Measurements from ENCODE around the gene ENTPD1. TPM values are rescaled to one million over a fixed set of nuclear protein-coding genes. Genes with fewer than 3 reads are reported as not detected.
A peak's percentile ranks its signal among the peaks of the same experiment; 100 is the strongest.
"Not testable (repeated sequence)": the region's sequence is repeated elsewhere in the genome, so short reads cannot be mapped to it uniquely, and the experiment has no call there.

ENTPD1 gene
- total RNA-seq, 1 donor from 2014 or later, result 33.5 TPM

- no peak for DNase-seq
Measured at GRCh38 chr10:95759233-95759826, 3.4 kb downstream of the ENTPD1 start.

DNA sequence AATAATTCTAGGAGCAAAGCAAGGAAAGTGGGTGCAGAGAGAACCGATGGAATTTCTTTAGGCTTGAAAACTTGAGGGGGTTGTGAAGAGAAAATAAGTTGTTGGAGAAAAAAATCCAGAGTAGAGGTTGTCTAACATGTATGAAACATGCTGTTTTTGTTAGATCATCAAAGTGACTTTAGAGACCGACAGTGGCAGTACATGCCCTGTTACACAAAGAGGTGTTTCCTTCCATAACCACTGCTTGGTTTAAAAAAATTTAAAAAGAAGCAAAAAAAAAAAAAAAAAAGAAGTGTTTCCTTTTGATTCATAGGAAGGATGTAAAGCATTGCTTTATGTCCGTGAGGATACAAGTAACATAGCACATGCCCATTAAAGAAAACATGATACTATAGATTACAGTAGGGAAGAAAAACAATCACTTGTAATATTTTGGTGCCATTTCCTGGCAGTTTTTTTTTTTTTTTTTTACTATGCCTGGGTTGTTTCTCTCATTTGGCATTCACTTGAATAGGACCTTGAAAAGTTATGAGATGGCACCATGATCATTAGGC is 6.1 kb downstream of the ENTPD1 start:
- no peak for DNase-seq

DNA sequence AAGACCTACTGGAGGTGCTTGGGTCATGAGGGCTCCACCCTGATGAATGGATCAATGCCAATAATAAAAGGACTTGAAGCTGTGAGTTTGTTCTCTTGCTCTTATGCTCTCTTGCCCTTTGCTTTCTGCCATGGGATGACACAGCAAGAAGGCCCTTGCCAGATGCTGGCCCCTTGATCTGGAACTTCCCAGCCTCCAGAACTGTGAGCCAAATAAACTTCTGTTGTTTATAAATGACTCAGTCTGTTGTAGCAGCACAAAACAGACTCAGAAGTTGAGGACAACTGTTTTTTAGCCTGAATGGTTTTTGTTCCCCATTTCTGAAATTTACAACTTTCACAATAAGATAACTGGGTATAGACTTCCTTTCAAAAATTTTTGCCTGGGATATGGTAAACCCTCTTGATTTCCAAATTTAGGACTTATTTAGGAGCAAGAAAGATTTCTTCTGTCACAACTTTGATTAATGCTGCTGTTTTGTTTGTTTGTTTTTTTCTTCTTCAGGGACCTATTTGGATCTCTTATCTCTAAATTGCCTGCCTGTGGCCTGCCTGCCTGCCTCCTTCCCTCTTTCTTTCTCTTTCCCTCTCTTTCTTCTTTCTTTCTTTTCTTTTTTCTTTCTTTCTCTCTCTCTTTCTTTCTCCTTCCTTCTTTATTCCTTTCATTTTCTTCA is 12.1 kb downstream of the ENTPD1 start:
- peak; percentile 6 for DNase-seq

GRCh38 chr10:95770084-95770720 is 14.2 kb downstream of the ENTPD1 start:
- no peak for DNase-seq

GRCh38 chr10:95773454-95773853 is 17.5 kb downstream of the ENTPD1 start:
- not testable (repeated sequence) for DNase-seq

- not testable (repeated sequence) for DNase-seq
Measured at GRCh38 chr10:95777638-95778037, 21.7 kb downstream of the ENTPD1 start.

DNA sequence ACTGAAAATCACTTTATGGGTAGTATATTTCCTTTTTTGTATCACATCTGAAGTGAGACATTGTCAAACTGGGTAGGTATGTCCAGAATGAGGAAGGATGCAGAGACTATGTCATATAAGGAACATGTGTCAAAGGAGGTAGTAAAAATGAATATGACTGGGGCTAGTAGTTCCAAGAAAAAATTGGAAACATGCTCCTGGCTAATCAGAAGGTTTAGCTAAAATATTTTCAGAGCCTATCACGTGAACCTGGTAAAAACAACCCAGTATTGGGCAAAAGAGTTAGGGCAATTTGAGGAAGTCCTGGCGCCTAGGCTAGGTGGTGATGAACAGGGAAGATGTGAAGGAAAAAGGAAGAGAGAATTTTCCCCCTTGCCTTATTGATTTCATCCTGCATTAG is 26.4 kb downstream of the ENTPD1 start:
- no peak for DNase-seq

- no peak for DNase-seq
Measured at GRCh38 chr10:95783741-95784140, 27.8 kb downstream of the ENTPD1 start.

DNA sequence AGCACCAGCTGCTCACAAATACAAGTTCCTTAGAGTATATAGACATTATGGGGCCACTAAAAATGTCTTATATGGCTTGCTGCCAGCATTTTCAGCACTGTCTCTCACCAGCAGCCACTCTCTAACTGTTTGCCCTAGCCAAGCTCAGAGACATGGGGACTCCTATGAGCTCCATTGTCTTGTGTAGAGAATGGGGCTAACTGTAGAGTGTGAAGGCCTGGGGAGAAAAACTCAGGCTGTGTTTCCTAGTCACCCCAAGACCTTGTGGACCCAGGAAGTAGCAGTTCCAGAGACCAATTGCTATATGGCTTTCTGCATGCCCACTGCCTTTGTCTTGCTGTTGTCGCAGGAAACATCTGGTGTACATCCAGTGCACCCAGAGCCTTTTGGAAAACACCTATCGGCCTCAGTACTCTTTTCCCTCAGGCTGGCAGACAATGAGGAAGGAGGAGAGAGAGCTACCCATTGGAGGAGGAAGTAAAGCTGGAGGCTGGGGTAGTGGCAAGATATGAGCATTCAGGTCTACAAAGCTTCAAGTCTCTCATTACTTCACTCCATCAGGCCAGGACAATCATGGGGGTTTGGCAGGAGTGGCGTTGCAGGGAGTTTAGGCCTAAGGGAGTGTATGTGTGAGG is 28.4 kb downstream of the ENTPD1 start:
- no peak for DNase-seq

GRCh38 chr10:95785317-95785716 is 29.4 kb downstream of the ENTPD1 start:
- no peak for DNase-seq

DNA sequence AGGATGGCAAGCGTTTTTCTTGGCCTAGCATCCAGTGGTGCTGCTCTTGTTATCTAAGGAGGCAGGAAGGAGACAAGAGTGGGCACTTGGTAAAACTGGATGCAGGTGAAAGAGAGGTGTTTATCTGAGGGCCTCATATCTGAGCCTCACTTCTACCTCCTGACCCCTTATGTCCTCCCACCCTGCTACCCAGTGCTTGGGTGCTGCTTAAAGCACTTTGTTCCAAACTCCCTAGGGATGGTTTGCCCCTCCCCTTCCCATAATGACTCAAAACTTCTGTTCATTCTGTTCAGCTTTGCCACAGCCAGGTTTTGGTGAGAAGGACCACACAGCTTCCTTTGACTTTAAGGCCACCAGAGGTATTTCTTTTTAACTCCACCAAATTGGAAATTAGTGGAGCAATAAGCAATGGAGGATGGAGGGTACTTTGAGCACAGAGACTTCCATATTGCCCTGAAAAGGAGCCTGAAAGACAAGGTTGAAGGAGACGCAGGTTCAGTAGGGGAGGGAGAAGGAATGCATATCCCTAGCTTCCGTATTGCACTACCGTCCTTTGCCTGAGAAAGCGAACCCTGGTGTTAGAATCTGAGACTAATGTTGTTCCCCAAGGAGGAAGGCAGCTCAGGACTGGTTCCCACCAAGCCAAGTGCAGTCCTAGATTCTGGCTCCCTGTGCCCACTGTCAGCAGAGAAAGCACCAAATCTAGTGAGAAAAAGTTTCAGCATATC is 30.1 kb downstream of the ENTPD1 start:
- DNase-seq, result no peak

DNA sequence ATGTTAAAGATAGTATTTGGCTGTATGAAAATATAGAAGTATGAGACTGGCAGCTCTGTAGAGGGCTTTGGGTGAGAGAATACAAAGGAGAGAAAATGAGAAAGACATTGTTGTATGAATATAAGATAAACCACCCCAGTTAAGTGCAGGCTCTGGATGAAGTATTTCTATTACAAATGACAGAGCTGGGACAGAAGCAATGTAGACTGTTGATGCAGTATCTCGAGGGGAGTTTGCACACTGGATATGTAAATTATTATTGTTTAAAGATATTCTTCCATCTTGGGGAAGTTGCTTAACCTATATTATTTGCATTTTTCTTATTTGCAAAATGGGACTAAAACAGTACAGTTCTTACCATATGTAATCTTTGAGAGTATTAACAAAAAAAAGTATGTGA is 31.5 kb downstream of the ENTPD1 start:
- no peak for DNase-seq

DNA sequence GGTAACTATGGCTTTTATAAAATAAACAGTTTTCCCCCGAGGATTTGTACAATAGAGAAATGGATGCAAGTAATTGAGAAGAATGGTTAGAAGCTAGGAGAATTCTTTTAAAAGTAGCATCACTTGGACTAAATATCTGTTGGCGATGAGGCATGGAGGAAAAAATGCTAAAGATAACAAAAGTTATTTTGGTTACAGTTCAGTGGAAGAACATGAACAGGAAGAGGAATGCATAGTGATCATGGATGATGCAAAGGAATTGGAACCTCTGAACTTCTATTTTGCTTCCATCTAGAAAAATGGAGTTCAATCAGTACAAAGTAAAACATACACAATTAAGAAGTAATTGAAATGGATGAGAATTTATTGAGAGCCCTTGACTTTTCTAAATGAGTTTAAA is 32.9 kb downstream of the ENTPD1 start:
- DNase-seq, result no peak

- DNase-seq, result no peak
Measured at GRCh38 chr10:95789902-95790301, 33.9 kb downstream of the ENTPD1 start.

DNA sequence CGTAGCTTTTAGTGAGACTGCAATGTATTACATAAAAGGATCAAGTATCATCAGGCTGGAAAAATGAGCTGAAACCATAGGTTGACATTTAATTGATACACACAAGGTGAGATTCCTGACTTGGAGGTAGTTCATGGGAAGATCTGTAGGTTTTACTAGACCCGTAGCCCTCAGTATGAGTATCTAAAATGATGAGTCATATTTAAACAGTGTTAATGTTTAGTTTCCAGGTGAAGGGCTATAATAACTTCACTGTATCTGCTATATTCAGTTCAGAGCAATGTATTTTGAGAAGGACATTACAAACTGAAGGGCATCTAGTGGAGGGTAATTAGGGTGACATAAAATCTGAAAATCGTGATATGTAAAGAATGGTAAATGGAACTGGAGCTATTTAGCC is 35.0 kb downstream of the ENTPD1 start:
- no peak for DNase-seq

GRCh38 chr10:95791425-95791979 is 35.5 kb downstream of the ENTPD1 start:
- no peak for DNase-seq

GRCh38 chr10:95792211-95792780 is 36.3 kb downstream of the ENTPD1 start:
- no peak for DNase-seq

DNA sequence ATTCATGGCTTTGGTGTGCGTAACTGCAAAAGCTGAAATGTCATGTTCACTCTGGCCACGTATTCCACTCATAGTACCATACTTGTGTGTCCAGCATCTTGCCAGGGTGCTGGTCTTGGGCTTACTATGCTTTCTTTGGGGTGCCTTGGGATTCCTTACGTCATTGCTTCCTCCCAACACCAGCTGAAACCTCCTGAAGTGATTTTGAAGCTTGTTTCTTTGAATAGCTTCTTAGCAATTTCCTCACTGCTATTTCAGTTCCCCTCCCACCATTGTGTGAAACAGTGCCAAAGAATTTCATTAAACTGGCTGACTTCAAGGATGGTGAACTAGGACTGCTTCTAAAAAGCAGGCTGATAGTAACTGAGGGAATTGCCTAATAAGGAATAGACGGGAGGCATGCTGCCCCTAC is 36.9 kb downstream of the ENTPD1 start:
- DNase-seq, result peak; percentile 4

DNA sequence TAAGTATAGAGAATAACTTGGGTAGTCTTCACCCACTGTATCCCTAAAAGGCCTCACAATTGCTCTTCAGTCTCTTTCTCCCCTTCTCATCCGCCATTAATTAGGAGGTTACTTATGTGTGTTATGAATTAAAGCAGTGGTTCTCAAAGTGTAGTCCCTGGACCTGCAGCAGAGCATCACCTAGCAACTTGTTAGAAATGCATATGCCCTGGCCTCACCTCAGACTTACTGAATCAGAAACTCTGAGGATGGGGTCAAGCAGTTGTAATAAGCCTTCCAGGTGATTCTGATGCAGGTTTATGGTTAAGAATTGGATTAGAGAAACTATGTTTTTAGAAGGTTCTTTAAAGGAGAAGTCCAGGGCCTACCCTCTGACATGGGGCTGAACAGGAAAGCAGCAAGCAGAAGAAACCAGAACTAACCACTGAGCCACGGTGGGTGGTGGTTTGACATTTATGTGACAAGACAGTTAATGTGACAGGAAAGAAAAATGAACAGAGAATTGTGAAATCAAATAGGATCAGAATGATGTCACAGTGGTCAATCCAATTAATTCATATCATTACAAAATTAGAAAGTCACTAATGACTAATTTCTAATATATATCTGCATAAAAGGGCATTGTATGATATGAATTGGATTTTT is 37.6 kb downstream of the ENTPD1 start:
- no peak for DNase-seq

- DNase-seq, result no peak
Measured at GRCh38 chr10:95794195-95794594, 38.2 kb downstream of the ENTPD1 start.

- no peak for DNase-seq
Measured at GRCh38 chr10:95795602-95796001, 39.6 kb downstream of the ENTPD1 start.
